SK-N-SH (cell line): ENCODE data around the gene PALM2AKAP2. TPM values are rescaled to one million over a fixed set of nuclear protein-coding genes. Genes with fewer than 3 reads are reported as not detected.

Source experiments
- CTCF ChIA-PET: fragments of 300-600, 350-600 bp; formaldehyde crosslinking; extraction: SDS; loops from one replicate; lab custom pipeline; 2021; lab: Yijun Ruan, JAX
- POLR2A ChIA-PET: fragments of 350-600 bp; sonication (Branson Sonifier 250); formaldehyde crosslinking; extraction: SDS; loops from one replicate; lab custom pipeline; 2020; ENCODE audit warnings: antibody characterized with exemption, inconsistent platforms; lab: Yijun Ruan, JAX
- DNase-seq: peaks from one replicate; pipeline ENCODE4 v3.0.0; 2012
- H2AFZ ChIP-seq: fragments of 200-600 bp; sonication (generic); 2 replicates; pipeline ENCODE4 v1.8.1; 2016; ENCODE audit warnings: antibody characterized with exemption, mild to moderate bottlenecking, low read depth
- H3F3A ChIP-seq: fragments of 200-600 bp; sonication (generic); replicated peaks from 2 replicates; pipeline ENCODE3; 2016; ENCODE audit warnings: antibody characterized with exemption, mild to moderate bottlenecking; ENCODE audit not compliant: insufficient read depth
- H3K27ac ChIP-seq, 2 experiments: fragments of 200-500 bp in 1 of 2; fragments of 200-600 bp in 1 of 2; sonication (Bioruptor generic) in 1 of 2; sonication (generic), shearing (Covaris generic) in 1 of 2; 2 replicates each; pipeline versions ENCODE4 v1.5.1 to v1.6.1; 2014 to 2016; ENCODE audit warnings: low read depth in 2 of 2, inconsistent platforms in 1 of 2, low read length in 1 of 2, mild to moderate bottlenecking in 1 of 2, mixed read lengths in 1 of 2
- H3K27me3 ChIP-seq: fragments of 200-600 bp; sonication (generic), shearing (Covaris generic); 2 replicates; pipeline ENCODE4 v1.6.1; 2016; ENCODE audit warnings: mixed run types; ENCODE audit not compliant: insufficient read depth
- H3K36me3 ChIP-seq, 2 experiments: fragments of 200-500 bp in 1 of 2; fragments of 200-600 bp in 1 of 2; sonication (Bioruptor generic) in 1 of 2; sonication (generic) in 1 of 2; replicated peaks in 1 of 2; 2 replicates each; pipeline versions ENCODE3 to v1.5.1; 2014 to 2016; ENCODE audit warnings: low read length in 1 of 2, mild to moderate bottlenecking in 1 of 2; ENCODE audit not compliant: insufficient read depth in 2 of 2, control insufficient read depth in 1 of 2
- H3K4me1 ChIP-seq, 2 experiments: fragments of 200-500 bp in 1 of 2; fragments of 200-600 bp in 1 of 2; sonication (Bioruptor generic) in 1 of 2; sonication (generic), shearing (Covaris generic) in 1 of 2; 2 replicates each; pipeline versions ENCODE4 v1.5.1 to v1.6.1; 2014 to 2016; ENCODE audit warnings: low read depth in 1 of 2, low read length in 1 of 2, mixed run types in 1 of 2; ENCODE audit not compliant: insufficient read depth in 2 of 2, control insufficient read depth in 1 of 2
- H3K4me2 ChIP-seq: fragments of 200-600 bp; sonication (generic), shearing (Covaris generic); 2 replicates; pipeline ENCODE4 v1.6.1; 2017; ENCODE audit warnings: mixed run types
- H3K4me3 ChIP-seq, 2 experiments: fragments of 200-500 bp in 1 of 2; fragments of 200-600 bp in 1 of 2; sonication (Bioruptor generic) in 1 of 2; sonication (generic), shearing (Covaris generic) in 1 of 2; 2 replicates each; pipeline versions ENCODE4 v1.5.1 to v1.8.1; 2014 to 2016; ENCODE audit warnings: low read depth in 2 of 2, inconsistent platforms in 1 of 2, low read length in 1 of 2, mild to moderate bottlenecking in 1 of 2, mixed read lengths in 1 of 2, moderate library complexity in 1 of 2
- H3K79me2 ChIP-seq: fragments of 200-600 bp; sonication (generic); 2 replicates; pipeline ENCODE4 v1.8.1; 2017; ENCODE audit warnings: mild to moderate bottlenecking; ENCODE audit not compliant: insufficient read depth
- H3K9ac ChIP-seq: fragments of 200-600 bp; sonication (generic); 2 replicates; pipeline ENCODE4 v1.6.1; 2017; ENCODE audit warnings: mixed run types
- H3K9me2 ChIP-seq: fragments of 200-600 bp; sonication (generic); 2 replicates; pipeline ENCODE4 v1.6.1; 2017; ENCODE audit warnings: mixed run types
- H3K9me3 ChIP-seq: fragments of 200-600 bp; sonication (generic); 2 replicates; pipeline ENCODE4 v1.6.1; 2017; ENCODE audit warnings: mixed run types, mild to moderate bottlenecking, moderate library complexity
- H4K20me1 ChIP-seq: fragments of 200-600 bp; sonication (generic); 2 replicates; pipeline ENCODE4 v1.6.1; 2017; ENCODE audit warnings: mild to moderate bottlenecking, mixed run types; ENCODE audit not compliant: insufficient read depth
- JUND ChIP-seq: IDR thresholded peaks from 2 replicates; pipeline ENCODE4 v1.4.0; 2012
- MEF2A ChIP-seq: IDR thresholded peaks from 2 replicates; pipeline ENCODE4 v1.4.0; 2012; ENCODE audit warnings: low read depth, borderline replicate concordance
- POLR2AphosphoS5 ChIP-seq: IDR thresholded peaks from 2 replicates; pipeline ENCODE4 v1.6.1; 2012; ENCODE audit warnings: low read depth, low read length
- RFX5 ChIP-seq: IDR thresholded peaks from 2 replicates; pipeline ENCODE4 v1.6.1; 2012; ENCODE audit warnings: mild to moderate bottlenecking, improper control_type of control experiment, low read length
- RXRA ChIP-seq: IDR thresholded peaks from 2 replicates; pipeline ENCODE4 v1.4.0; 2012; ENCODE audit warnings: low read depth, mild to moderate bottlenecking, borderline replicate concordance
- SIN3A ChIP-seq: IDR thresholded peaks from 2 replicates; pipeline ENCODE4 v1.6.1; 2012; ENCODE audit warnings: low read depth, mild to moderate bottlenecking, low read length, moderate library complexity, borderline replicate concordance
- TAF1 ChIP-seq: IDR thresholded peaks from 2 replicates; pipeline ENCODE4 v1.6.1; 2012; ENCODE audit warnings: low read depth, mild to moderate bottlenecking, low read length, moderate library complexity, borderline replicate concordance
- YY1 ChIP-seq: IDR thresholded peaks from 2 replicates; pipeline ENCODE4 v1.4.0; 2012; ENCODE audit warnings: low read depth, mild to moderate bottlenecking
- WGBS: methylation state at CpG from one replicate; pipeline ENCODE4 v1.1.6; 2017; ENCODE audit warnings: low lambda C conversion rate; 5-methylcytosine and 5-hydroxymethylcytosine counted together
- polyA plus RNA-seq, 3 experiments: library from polyadenylated mRNA; depleted of rRNA; stranded (reverse); fragments of >200 nt; gene quantifications; 2 replicates each; pipeline ENCODE4 v1.2.3, GENCODE V29; 2012
- TF ChIP-seq, protein P1 (sequence below): IDR thresholded peaks from 2 replicates; pipeline ENCODE4 v1.4.0; 2012; ENCODE audit warnings: low read depth

Gene PALM2AKAP2
- polyA plus RNA-seq, 1 of the 3 experiments (the other 2 are of a cell fraction): 4.3 TPM

DNA sequence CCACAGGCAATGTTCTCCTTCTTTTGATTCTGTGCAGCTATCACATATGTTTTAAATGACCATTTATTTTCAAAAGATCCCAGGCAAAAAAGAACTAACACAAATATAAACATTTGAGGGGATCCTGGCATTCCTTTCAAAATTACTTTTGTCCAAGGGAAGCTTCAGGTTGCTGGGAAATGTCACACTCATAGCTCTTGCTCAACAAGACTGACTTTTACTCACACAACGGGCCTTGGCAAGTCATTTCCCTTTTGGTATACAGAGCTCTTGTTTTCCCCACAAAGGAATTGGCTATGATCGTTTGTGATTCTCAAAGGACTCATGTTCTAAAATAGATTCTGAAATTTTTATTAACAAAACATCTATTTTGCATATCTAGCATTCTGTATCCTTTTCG lies 4.5 kb upstream of the PALM2AKAP2 start:
- Histone ChIP-seq H3F3A (no peaks in the 10 kb centered on the region), H3K4me2 (no peak overlapping the region), H2AFZ (no peak overlapping the region), H3K36me3 (no peaks in the 10 kb centered on the region), H3K27ac (no peak overlapping the region), H3K9me3 (no peaks in the 10 kb centered on the region), H4K20me1 (no peaks in the 10 kb centered on the region), H3K4me1 (peaks cover 0 to 21% of the 10 kb centered on the region in 2 experiments; a peak in 3 of 4 replicates), H3K9me2 (no peaks in the 10 kb centered on the region), H3K79me2 (peaks cover 4% of the 10 kb centered on the region), H3K4me3 (no peak overlapping the region), H3K9ac (no peak overlapping the region), H3K27me3 (no peaks in the 10 kb centered on the region)
- ChIA-PET POLR2A (no interaction called here), CTCF (interaction anchor here (1.1 kb wide), 1 partner anchor 9 kb away, joined by 3 read pairs; no protein-coding TSS in a partner anchor)
- TF ChIP-seq YY1 (no peak), JUND (no peak), POLR2AphosphoS5 (no peak), TAF1 (no peak)
- WGBS: 44% methylated on average over 3 of the region's 3 CpGs
- DNase-seq: no peak

DNA sequence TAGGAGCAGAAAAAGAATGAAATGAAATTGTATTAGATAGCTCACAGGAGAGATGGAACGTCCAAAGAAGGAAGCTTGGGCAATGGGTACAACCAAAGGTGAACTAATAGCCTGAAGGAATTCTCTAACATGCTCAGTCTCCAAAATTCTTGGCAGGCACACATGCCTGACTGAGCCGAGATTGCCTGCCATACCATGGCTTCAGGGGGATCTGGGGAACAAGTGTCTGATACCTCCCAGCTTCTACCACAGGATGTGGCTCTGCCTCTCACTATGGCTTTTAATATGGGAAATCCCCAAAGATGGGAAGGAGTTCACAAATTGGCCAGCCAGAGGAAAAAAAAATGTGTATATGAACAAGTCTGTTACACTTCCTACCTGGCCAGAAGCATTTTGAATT lies 3.6 kb upstream of the PALM2AKAP2 start:
- ChIA-PET POLR2A (no interaction called here), CTCF (no interaction called here)
- Histone ChIP-seq H3K36me3 (no peaks in the 10 kb centered on the region), H3K27me3 (no peaks in the 10 kb centered on the region), H3K4me2 (no peak overlapping the region), H3K4me1 (peaks cover 0 to 12% of the 10 kb centered on the region in 2 experiments; a peak in 3 of 4 replicates), H3K9me2 (no peaks in the 10 kb centered on the region), H3K4me3 (no peak overlapping the region), H3K9ac (no peak overlapping the region), H2AFZ (no peak overlapping the region), H4K20me1 (no peaks in the 10 kb centered on the region), H3F3A (no peaks in the 10 kb centered on the region), H3K79me2 (peaks cover 12% of the 10 kb centered on the region), H3K27ac (no peak overlapping the region), H3K9me3 (no peaks in the 10 kb centered on the region)
- 32% methylated on average over 2 of the region's 2 CpGs for WGBS
- no peak for DNase-seq
- TF ChIP-seq RFX5 (no peak), RXRA (no peak), JUND (no peak)

GRCh38 chr9:109780453-109781033 lies 545 bp downstream of the PALM2AKAP2 start:
- Histone ChIP-seq H4K20me1 (peaks cover 3% of the 10 kb centered on the region; the same call in 1 of the 2 replicates), H3K4me1 (no peaks in the 10 kb centered on the region), H3K4me3 (peak overlapping the region; percentile 73 to 99), H3K27ac (peak overlapping the region; percentile 58 to 93; a peak in 3 of 4 replicates), H3K9me2 (no peaks in the 10 kb centered on the region), H3F3A (no peaks in the 10 kb centered on the region), H3K9ac (peak overlapping the region; percentile 99), H3K4me2 (peak overlapping the region; percentile 82)
- CTCF ChIA-PET: no interaction called here
- 1% methylated on average over 15 of the region's 16 CpGs for WGBS
- POLR2A ChIA-PET: no interaction called here
- 0 out of 2 replicates have a peak, but pooled peaks have one; percentile 49 for TF ChIP-seq SIN3A
- TF ChIP-seq, protein P1, sequence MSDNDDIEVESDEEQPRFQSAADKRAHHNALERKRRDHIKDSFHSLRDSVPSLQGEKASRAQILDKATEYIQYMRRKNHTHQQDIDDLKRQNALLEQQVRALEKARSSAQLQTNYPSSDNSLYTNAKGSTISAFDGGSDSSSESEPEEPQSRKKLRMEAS: peak; percentile 35; the same call in 1 of the 2 replicates
- TF ChIP-seq MEF2A: no peak
- TF ChIP-seq, all 33 proteins: peak for 2
- Histone ChIP-seq H3K9me3 (no peaks in the 10 kb centered on the region), H2AFZ (peak overlapping the region; percentile 67; the same call in 1 of the 2 replicates), H3K36me3 (peaks cover 0 to 9% of the 10 kb centered on the region in 2 experiments), H3K79me2 (peaks cover 54% of the 10 kb centered on the region), H3K27me3 (no peaks in the 10 kb centered on the region)
- DNase-seq: no peak
